HEK293T (cell line): ENCODE measurements around the gene UGDH.

ENCODE experiments used
- CTCF ChIA-PET: fragments of 350-600 bp; formaldehyde crosslinking; extraction: SDS; loops from one replicate; lab custom pipeline; 2021; ENCODE audit warnings: antibody characterized with exemption, inconsistent platforms; lab: Yijun Ruan, JAX
- POLR2A ChIA-PET: fragments of 350-600 bp; formaldehyde crosslinking; extraction: SDS; loops from one replicate; lab custom pipeline; 2020; ENCODE audit warnings: antibody characterized with exemption, inconsistent platforms; lab: Yijun Ruan, JAX
- DNase-seq: peaks from one replicate; pipeline ENCODE4 v3.0.0; 2012; ENCODE audit warnings: mixed read lengths; ENCODE audit errors: extremely low spot score
- ARNT ChIP-seq: fragments of 450-650 bp; IDR thresholded peaks from 2 replicates; pipeline ENCODE4 v1.6.1; 2017; ENCODE audit warnings: mild to moderate bottlenecking
- BHLHE40 ChIP-seq: fragments of 450-650 bp; IDR thresholded peaks from 2 replicates; pipeline ENCODE4 v1.6.1; 2016; ENCODE audit warnings: mild to moderate bottlenecking, moderate library complexity, borderline replicate concordance
- CTBP1 ChIP-seq: fragments of 450-650 bp; IDR thresholded peaks from 2 replicates; pipeline ENCODE4 v1.6.1; 2016; ENCODE audit warnings: borderline replicate concordance
- ELF4 ChIP-seq: fragments of 450-650 bp; IDR thresholded peaks from 2 replicates; pipeline ENCODE4 v1.6.1; 2017; ENCODE audit warnings: antibody characterized with exemption
- FOXA1 ChIP-seq: fragments of 450-650 bp; IDR thresholded peaks from 2 replicates; pipeline ENCODE4 v1.6.1; 2016; ENCODE audit warnings: mild to moderate bottlenecking
- FOXK2 ChIP-seq: fragments of 450-650 bp; IDR thresholded peaks from 2 replicates; pipeline ENCODE4 v1.6.1; 2016; ENCODE audit warnings: mild to moderate bottlenecking
- FOXM1 ChIP-seq: fragments of 450-650 bp; IDR thresholded peaks from 2 replicates; pipeline ENCODE4 v1.6.1; 2017; ENCODE audit warnings: mild to moderate bottlenecking, borderline replicate concordance
- HDGF ChIP-seq: fragments of 450-650 bp; IDR thresholded peaks from 2 replicates; pipeline ENCODE4 v1.6.1; 2017; ENCODE audit warnings: antibody characterized with exemption, borderline replicate concordance
- L3MBTL2 ChIP-seq: fragments of 450-650 bp; conservative IDR thresholded peaks from 2 replicates; pipeline ENCODE4 v1.6.1; 2016; ENCODE audit warnings: mild to moderate bottlenecking
- LEF1 ChIP-seq: fragments of 450-650 bp; IDR thresholded peaks from 2 replicates; pipeline ENCODE4 v1.6.1; 2017; ENCODE audit warnings: mild to moderate bottlenecking, borderline replicate concordance
- NFRKB ChIP-seq: fragments of 450-650 bp; IDR thresholded peaks from 2 replicates; pipeline ENCODE4 v1.6.1; 2016; ENCODE audit warnings: mild to moderate bottlenecking, moderate library complexity
- SP1 ChIP-seq: fragments of 450-650 bp; IDR thresholded peaks from 2 replicates; pipeline ENCODE4 v1.6.1; 2017
- SUZ12 ChIP-seq: fragments of 450-650 bp; IDR thresholded peaks from 2 replicates; pipeline ENCODE4 v1.6.1; 2016; ENCODE audit warnings: mild to moderate bottlenecking
- TARDBP ChIP-seq: fragments of 450-650 bp; IDR thresholded peaks from 2 replicates; pipeline ENCODE4 v1.6.1; 2016
- ZNF384 ChIP-seq: fragments of 450-650 bp; IDR thresholded peaks from 2 replicates; pipeline ENCODE4 v1.6.1; 2016
- TF ChIP-seq, protein P1 (sequence below): fragments of 450-650 bp; IDR thresholded peaks from 2 replicates; pipeline ENCODE4 v1.6.1; 2016

The UGDH gene

DNA sequence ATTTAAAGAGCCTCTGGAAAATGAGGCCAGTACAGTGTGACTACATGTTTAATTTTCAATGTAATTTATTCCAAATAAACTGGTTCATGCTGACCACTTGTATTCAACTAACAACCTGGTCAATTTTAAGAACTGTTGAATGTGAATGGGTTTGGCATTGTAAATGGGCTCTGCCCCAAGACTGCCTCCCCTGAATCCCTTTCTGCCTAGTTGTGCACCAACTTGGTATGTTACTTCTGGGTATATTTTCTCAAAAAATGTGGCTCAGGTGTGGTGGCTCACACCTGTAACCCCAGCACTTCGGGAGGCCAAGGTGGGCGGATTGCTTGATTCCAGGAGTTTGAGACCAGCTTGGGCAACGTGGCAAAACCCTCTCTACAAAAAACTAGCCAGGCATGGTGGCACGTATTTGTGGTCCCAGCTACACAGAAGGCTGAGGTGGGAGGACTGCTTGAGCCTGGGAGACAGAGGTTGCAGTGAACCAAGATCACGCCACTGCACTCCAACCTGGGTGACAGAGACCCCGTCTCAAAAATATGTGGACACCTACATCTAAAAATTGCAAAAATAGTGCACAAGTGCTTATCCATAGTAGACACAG, 75.7 kb downstream of the UGDH start:
- POLR2A ChIA-PET, result interaction anchor here (0.9 to 1.3 kb wide), 2 partner anchors 15 to 21 kb away, joined by 3 to 4 read pairs; no protein-coding TSS in a partner anchor
- TF ChIP-seq ARNT (no peak), HDGF (no peak), SP1 (no peak), FOXK2 (no peak), NFRKB (no peak), ZNF384 (no peak), CTBP1 (no peak), SUZ12 (no peak), L3MBTL2 (no peak), FOXM1 (no peak), FOXA1 (no peak), TARDBP (no peak), BHLHE40 (no peak), ELF4 (no peak), LEF1 (no peak)
- TF ChIP-seq, protein P1, sequence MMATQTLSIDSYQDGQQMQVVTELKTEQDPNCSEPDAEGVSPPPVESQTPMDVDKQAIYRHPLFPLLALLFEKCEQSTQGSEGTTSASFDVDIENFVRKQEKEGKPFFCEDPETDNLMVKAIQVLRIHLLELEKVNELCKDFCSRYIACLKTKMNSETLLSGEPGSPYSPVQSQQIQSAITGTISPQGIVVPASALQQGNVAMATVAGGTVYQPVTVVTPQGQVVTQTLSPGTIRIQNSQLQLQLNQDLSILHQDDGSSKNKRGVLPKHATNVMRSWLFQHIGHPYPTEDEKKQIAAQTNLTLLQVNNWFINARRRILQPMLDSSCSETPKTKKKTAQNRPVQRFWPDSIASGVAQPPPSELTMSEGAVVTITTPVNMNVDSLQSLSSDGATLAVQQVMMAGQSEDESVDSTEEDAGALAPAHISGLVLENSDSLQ, result no peak
- CTCF ChIA-PET, result no interaction called here
- DNase-seq, result no peak

DNA sequence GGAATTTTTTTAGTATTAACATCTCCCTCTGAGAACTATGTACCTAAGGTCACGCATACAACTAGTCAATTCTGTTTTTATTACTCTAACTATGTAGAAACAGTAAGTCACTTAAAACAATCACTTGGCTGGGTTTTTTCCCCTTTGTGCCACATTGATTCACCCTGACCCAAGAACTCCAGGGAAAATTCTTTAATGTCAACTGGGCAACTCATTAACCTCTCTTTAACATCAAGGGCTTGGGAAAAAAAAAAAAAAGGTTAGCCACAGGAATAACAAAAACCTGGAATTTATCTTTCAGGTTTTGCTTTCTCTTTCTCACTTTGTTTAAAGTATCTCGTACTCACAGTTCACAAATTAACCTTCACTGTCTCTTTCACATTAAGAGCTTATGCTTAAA, 76.6 kb downstream of the UGDH start:
- no peak for DNase-seq
- TF ChIP-seq CTBP1 (no peak), FOXM1 (no peak), FOXA1 (no peak), TARDBP (no peak)
- POLR2A ChIA-PET, result no interaction called here
- CTCF ChIA-PET, result no interaction called here
